ENCODE results near the gene PLEKHO2. TPM values are rescaled to one million over a fixed set of nuclear protein-coding genes. Genes with fewer than 3 reads are reported as not detected.
A peak's percentile ranks its signal among the peaks of the same experiment; 100 is the strongest.

PLEKHO2 gene
- total and polyA plus RNA-seq, 2 of the 13 experiments (the other 11 are each of a cell fraction or from before 2014, with no cell fraction given) = 3.8 to 4.8 TPM

GRCh38 chr15:64809649-64810496, 31.8 kb upstream of the PLEKHO2 start (continued):
- TF ChIP-seq ZNF318 (CRISPR knock-in tag; IDR thresholded peaks at IDR 0.05) = no peak
- no peak for TF ChIP-seq E2F1 (CRISPR knock-in tag; IDR thresholded peaks at IDR 0.05)
- peak; percentile 58; the same call in 1 of the 2 replicates for TF ChIP-seq KDM2A (CRISPR knock-in tag; IDR thresholded peaks at IDR 0.05; ENCODE audit: borderline replicate concordance, low read depth)
- no peak for TF ChIP-seq TFE3 (CRISPR knock-in tag; IDR thresholded peaks at IDR 0.05)
- no peak for TF ChIP-seq TP53 (CRISPR knock-in tag; conservative IDR thresholded peaks at IDR 0.05)
- peak; percentile 48; the same call in 1 of the 2 replicates for TF ChIP-seq SALL1 (CRISPR knock-in tag; IDR thresholded peaks at IDR 0.05)
- TF ChIP-seq HES4 (CRISPR knock-in tag; IDR thresholded peaks at IDR 0.05; ENCODE audit: borderline replicate concordance) = no peak
- TF ChIP-seq XRCC5 (optimal IDR thresholded peaks at IDR 0.05; ENCODE audit: low read length) = peak; percentile 48
- TF ChIP-seq SP1 (IDR thresholded peaks at IDR 0.05) = no peak
- no peak for TF ChIP-seq SP1 (CRISPR knock-in tag; IDR thresholded peaks at IDR 0.05)
- TF ChIP-seq DBP (CRISPR knock-in tag; IDR thresholded peaks at IDR 0.05; ENCODE audit: not compliant biosample characterization) = no peak
